ENCODE measurements around the gene STK32B. TPM values are rescaled to one million over a fixed set of nuclear protein-coding genes. Genes with fewer than 3 reads are reported as not detected.

The STK32B gene
- total and polyA plus RNA-seq, 2 donors (not counting 3 experiments of a cell fraction or from before 2014, with no cell fraction given), result 5.6 to 7.8 TPM

GRCh38 chr4:5152521-5152920 lies 101.2 kb downstream of the STK32B start:
- dilution Hi-C loops (cut with MboI; ENCODE audit: extremely low pct_ligation_motif_present, low sequenced_read_pairs), result no loop called here
- H2AFZ ChIP-seq (ENCODE audit: low read depth, low read length), result no peak overlapping the region

GRCh38 chr4:5156682-5157081 lies 105.4 kb downstream of the STK32B start:
- dilution Hi-C loops (cut with MboI; ENCODE audit: extremely low pct_ligation_motif_present, low sequenced_read_pairs), result no loop called here
- ChIA-PET CTCF (interaction anchor here (0.6 to 1.6 kb wide), 5 partner anchors 9 to 611 kb away, joined by 3 to 6 read pairs (median 3); no protein-coding TSS in a partner anchor), POLR2A (no interaction called here)
- TF ChIP-seq POLR2A (IDR thresholded peaks at IDR 0.05; ENCODE audit: low read depth, low read length) (no peak), MYC (IDR thresholded peaks at IDR 0.05; ENCODE audit: low read depth, low read length) (no peak), MAX (IDR thresholded peaks at IDR 0.05; ENCODE audit: insufficient read depth, insufficient read length) (no peak), EZH2 (IDR thresholded peaks at IDR 0.05; ENCODE audit: borderline replicate concordance, low read depth, low read length, severe bottlenecking) (no peak), CTCF (IDR thresholded peaks at IDR 0.05; ENCODE audit: extremely low read depth in 1 of 2, insufficient read depth in 1 of 2, low read depth in 1 of 2, low read length in 2 of 2) (no peak), GATA2 (IDR thresholded peaks at IDR 0.05; ENCODE audit: insufficient read depth, insufficient read length, low read depth, low read length) (no peak), JUN (IDR thresholded peaks at IDR 0.05; ENCODE audit: borderline replicate concordance, insufficient read depth, insufficient read length, low read depth) (no peak), POLR2AphosphoS5 (IDR thresholded peaks at IDR 0.05; ENCODE audit: insufficient read depth, low read depth, low read length) (no peak), FOS (IDR thresholded peaks at IDR 0.05; ENCODE audit: borderline replicate concordance, insufficient read depth, low read length) (no peak)
- DNase-seq (ENCODE audit: low read depth, low spot score) (no peak), FAIRE-seq (no peak)
- Histone ChIP-seq H3K27me3 (ENCODE audit: control insufficient read depth in 2 of 2, insufficient read depth in 2 of 2, low read length in 2 of 2) (no peaks in the 10 kb centered on the region), H3K79me2 (ENCODE audit: control insufficient read depth, insufficient read depth, low read length) (no peaks in the 10 kb centered on the region), H3K4me1 (ENCODE audit: control insufficient read depth, extremely low read depth, insufficient read depth, low read length) (no peaks in the 10 kb centered on the region), H3K27ac (ENCODE audit: insufficient read depth, low read depth, low read length) (no peak overlapping the region), H4K20me1 (replicated peaks; ENCODE audit: control insufficient read depth, extremely low read depth, insufficient read depth, low read length) (no peaks in the 10 kb centered on the region), H3K9me1 (replicated peaks; ENCODE audit: control insufficient read depth, extremely low read depth, insufficient read depth, low read length) (no peaks in the 10 kb centered on the region), H3K36me3 (ENCODE audit: control insufficient read depth in 2 of 2, extremely low read depth in 1 of 2, insufficient read depth in 2 of 2, low read length in 2 of 2) (no peaks in the 10 kb centered on the region), H3K4me3 (replicated peaks in 1 of 3; ENCODE audit: insufficient read depth in 1 of 3, low read depth in 1 of 3, low read length in 3 of 3) (no peak overlapping the region), H3K9ac (replicated peaks; ENCODE audit: extremely low read depth, insufficient read depth, low read length) (no peak overlapping the region), H3K9me3 (replicated peaks; ENCODE audit: control insufficient read depth, insufficient read depth, low read length) (no peaks in the 10 kb centered on the region), H3K4me2 (ENCODE audit: insufficient read depth, low read length) (no peak overlapping the region), H2AFZ (ENCODE audit: low read depth, low read length) (no peak overlapping the region)
- BruUV-seq (replicated peaks), result no TSS peak
- intact Hi-C loops (cut with micrococcal nuclease), result no loop called here

More at GRCh38 chr4:5152521-5152920, 101.2 kb downstream of the STK32B start:
- H3K27ac ChIP-seq (ENCODE audit: insufficient read depth, low read depth, low read length), result no peak overlapping the region
- POLR2A ChIA-PET, result no interaction called here
- CTCF ChIA-PET, result no interaction called here
- H3K4me3 ChIP-seq (replicated peaks in 1 of 3; ENCODE audit: insufficient read depth in 1 of 3, low read depth in 1 of 3, low read length in 3 of 3), result no peak overlapping the region
- H3K27me3 ChIP-seq (ENCODE audit: control insufficient read depth in 2 of 2, insufficient read depth in 2 of 2, low read length in 2 of 2), result peaks cover 0 to 3% of the 10 kb centered on the region in 2 experiments
- no peaks in the 10 kb centered on the region for H3K79me2 ChIP-seq (ENCODE audit: control insufficient read depth, insufficient read depth, low read length)
- no TSS peak for BruUV-seq (replicated peaks)
- H3K9me1 ChIP-seq (replicated peaks; ENCODE audit: control insufficient read depth, extremely low read depth, insufficient read depth, low read length), result no peaks in the 10 kb centered on the region
- H3K9me3 ChIP-seq (replicated peaks; ENCODE audit: control insufficient read depth, insufficient read depth, low read length), result no peaks in the 10 kb centered on the region
- H3K36me3 ChIP-seq (ENCODE audit: control insufficient read depth in 2 of 2, extremely low read depth in 1 of 2, insufficient read depth in 2 of 2, low read length in 2 of 2), result no peaks in the 10 kb centered on the region
- H3K9ac ChIP-seq (replicated peaks; ENCODE audit: extremely low read depth, insufficient read depth, low read length), result no peak overlapping the region
- TF ChIP-seq FOS (IDR thresholded peaks at IDR 0.05; ENCODE audit: borderline replicate concordance, insufficient read depth, low read length) (no peak), MYC (IDR thresholded peaks at IDR 0.05; ENCODE audit: low read depth, low read length) (no peak), MAX (IDR thresholded peaks at IDR 0.05; ENCODE audit: insufficient read depth, insufficient read length) (no peak)
- intact Hi-C loops (cut with micrococcal nuclease), result no loop called here
- H3K4me2 ChIP-seq (ENCODE audit: insufficient read depth, low read length), result no peak overlapping the region
- H3K4me1 ChIP-seq (ENCODE audit: control insufficient read depth, extremely low read depth, insufficient read depth, low read length), result no peaks in the 10 kb centered on the region
- no peaks in the 10 kb centered on the region for H4K20me1 ChIP-seq (replicated peaks; ENCODE audit: control insufficient read depth, extremely low read depth, insufficient read depth, low read length)
- no peak for FAIRE-seq
- DNase-seq (ENCODE audit: low read depth, low spot score), result no peak

Measured in endothelial cell of umbilical vein (primary cell).